ENCODE results near the gene ADAMTSL1.

DNA sequence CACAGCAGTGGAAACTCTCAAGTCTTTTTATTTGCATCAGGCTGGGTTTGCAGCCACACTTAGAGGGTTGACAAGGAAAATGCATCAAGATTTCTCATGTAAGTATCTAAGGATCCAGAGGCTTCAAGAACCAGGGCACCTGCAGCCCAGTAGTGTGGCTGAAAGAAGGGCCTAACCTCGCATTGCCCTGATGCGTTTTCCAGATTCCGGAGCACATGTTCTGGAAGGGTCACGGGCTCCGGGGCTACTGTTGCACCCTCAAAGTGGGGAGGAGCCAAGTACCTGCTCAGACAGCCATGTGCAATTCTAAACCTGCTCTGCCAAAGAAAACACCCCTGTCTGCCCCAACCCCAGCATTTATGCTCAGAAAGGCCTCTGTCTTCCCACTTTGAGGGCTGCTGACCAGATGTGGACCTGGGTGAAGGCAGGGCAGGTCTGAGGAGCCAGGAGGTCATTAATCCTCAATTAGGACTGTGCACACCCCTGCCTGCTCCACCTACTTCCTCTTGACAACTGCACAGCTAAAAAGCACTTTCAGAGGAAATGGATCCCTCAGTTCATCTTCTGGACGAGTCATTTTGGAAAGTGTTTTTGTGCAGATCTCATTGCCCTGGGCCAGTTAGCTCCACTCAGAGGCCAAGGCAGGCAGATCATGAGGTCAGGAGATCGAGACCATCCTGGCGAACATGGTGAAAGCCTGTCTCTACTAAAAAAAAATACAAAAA is 448.4 kb downstream of the ADAMTSL1 start:
- TF ChIP-seq, protein P1, sequence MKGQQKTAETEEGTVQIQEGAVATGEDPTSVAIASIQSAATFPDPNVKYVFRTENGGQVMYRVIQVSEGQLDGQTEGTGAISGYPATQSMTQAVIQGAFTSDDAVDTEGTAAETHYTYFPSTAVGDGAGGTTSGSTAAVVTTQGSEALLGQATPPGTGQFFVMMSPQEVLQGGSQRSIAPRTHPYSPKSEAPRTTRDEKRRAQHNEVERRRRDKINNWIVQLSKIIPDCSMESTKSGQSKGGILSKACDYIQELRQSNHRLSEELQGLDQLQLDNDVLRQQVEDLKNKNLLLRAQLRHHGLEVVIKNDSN (CRISPR knock-in tag; IDR thresholded peaks at IDR 0.05) = no peak
- no peak for TF ChIP-seq HDAC1 (IDR thresholded peaks at IDR 0.05)
- TF ChIP-seq ZNF384 (IDR thresholded peaks at IDR 0.05; ENCODE audit: low read depth, low read length) = no peak
- TF ChIP-seq, protein P2, sequence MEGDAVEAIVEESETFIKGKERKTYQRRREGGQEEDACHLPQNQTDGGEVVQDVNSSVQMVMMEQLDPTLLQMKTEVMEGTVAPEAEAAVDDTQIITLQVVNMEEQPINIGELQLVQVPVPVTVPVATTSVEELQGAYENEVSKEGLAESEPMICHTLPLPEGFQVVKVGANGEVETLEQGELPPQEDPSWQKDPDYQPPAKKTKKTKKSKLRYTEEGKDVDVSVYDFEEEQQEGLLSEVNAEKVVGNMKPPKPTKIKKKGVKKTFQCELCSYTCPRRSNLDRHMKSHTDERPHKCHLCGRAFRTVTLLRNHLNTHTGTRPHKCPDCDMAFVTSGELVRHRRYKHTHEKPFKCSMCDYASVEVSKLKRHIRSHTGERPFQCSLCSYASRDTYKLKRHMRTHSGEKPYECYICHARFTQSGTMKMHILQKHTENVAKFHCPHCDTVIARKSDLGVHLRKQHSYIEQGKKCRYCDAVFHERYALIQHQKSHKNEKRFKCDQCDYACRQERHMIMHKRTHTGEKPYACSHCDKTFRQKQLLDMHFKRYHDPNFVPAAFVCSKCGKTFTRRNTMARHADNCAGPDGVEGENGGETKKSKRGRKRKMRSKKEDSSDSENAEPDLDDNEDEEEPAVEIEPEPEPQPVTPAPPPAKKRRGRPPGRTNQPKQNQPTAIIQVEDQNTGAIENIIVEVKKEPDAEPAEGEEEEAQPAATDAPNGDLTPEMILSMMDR (IDR thresholded peaks at IDR 0.05 in 2 of 3, conservative IDR thresholded peaks at IDR 0.05 in 1 of 3; ENCODE audit: insufficient read depth in 2 of 3, low read depth in 1 of 3, low read length in 3 of 3) = no peak
- TF ChIP-seq MAFK (IDR thresholded peaks at IDR 0.05; ENCODE audit: low read length) = no peak
- no peak for TF ChIP-seq KLF6 (CRISPR knock-in tag; IDR thresholded peaks at IDR 0.05; ENCODE audit: borderline replicate concordance)
- TF ChIP-seq, protein P3, sequence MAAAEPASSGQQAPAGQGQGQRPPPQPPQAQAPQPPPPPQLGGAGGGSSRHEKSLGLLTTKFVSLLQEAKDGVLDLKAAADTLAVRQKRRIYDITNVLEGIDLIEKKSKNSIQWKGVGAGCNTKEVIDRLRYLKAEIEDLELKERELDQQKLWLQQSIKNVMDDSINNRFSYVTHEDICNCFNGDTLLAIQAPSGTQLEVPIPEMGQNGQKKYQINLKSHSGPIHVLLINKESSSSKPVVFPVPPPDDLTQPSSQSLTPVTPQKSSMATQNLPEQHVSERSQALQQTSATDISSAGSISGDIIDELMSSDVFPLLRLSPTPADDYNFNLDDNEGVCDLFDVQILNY (CRISPR knock-in tag; IDR thresholded peaks at IDR 0.05) = no peak
- TF ChIP-seq, protein P4, sequence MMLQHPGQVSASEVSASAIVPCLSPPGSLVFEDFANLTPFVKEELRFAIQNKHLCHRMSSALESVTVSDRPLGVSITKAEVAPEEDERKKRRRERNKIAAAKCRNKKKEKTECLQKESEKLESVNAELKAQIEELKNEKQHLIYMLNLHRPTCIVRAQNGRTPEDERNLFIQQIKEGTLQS (IDR thresholded peaks at IDR 0.05) = no peak
- TF ChIP-seq, protein P4 (CRISPR knock-in tag; conservative IDR thresholded peaks at IDR 0.05) = no peak
- TF ChIP-seq POLR2AphosphoS5 (IDR thresholded peaks at IDR 0.05; ENCODE audit: control insufficient read depth, insufficient read depth, low read depth, low read length) = no peak
- TF ChIP-seq, protein P5, sequence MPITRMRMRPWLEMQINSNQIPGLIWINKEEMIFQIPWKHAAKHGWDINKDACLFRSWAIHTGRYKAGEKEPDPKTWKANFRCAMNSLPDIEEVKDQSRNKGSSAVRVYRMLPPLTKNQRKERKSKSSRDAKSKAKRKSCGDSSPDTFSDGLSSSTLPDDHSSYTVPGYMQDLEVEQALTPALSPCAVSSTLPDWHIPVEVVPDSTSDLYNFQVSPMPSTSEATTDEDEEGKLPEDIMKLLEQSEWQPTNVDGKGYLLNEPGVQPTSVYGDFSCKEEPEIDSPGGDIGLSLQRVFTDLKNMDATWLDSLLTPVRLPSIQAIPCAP (CRISPR knock-in tag; IDR thresholded peaks at IDR 0.05; ENCODE audit: borderline replicate concordance) = no peak

Data from K562 (cell line).